ENCODE results near the gene LDLRAD3. TPM values are rescaled to one million over a fixed set of nuclear protein-coding genes. Genes with fewer than 3 reads are reported as not detected.
"Not testable (repeated sequence)": the region's sequence is repeated elsewhere in the genome, so short reads cannot be mapped to it uniquely, and the experiment has no call there.

The LDLRAD3 gene
- total and polyA plus RNA-seq, 2 experiments from 2014 or later: 6.2 to 9.5 TPM

DNA sequence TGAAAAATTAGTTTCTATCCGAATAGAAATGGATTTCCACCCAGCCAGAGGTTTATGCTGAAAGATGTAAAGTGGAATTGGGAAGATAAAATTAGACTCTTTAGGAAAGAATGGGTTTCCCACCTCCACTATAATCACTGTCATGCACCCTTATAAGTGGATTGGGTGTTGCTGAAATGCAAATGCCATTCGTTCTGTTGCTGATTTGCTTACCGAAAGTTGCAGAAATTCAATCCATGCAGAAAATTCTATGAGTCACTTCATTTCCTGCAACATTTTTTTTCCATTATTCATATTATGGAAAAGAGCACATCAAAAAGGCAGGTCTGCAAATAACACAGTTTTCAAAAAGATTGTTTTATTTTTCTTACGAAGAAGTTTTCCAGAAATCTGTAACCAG is 65.6 kb downstream of the LDLRAD3 start:
- H3K4me1 ChIP-seq (ENCODE audit: low read depth): no peaks in the 10 kb centered on the region
- DNase-seq (ENCODE audit: low read depth in 1 of 2, low spot score in 1 of 2): peak in 1 of 2 donors; percentile 74
- no peaks in the 10 kb centered on the region for H3K36me3 ChIP-seq
- no peaks in the 10 kb centered on the region for H3K27me3 ChIP-seq
- no peaks in the 10 kb centered on the region for H3K9me3 ChIP-seq (ENCODE audit: low read depth)
- TF ChIP-seq, protein P1, sequence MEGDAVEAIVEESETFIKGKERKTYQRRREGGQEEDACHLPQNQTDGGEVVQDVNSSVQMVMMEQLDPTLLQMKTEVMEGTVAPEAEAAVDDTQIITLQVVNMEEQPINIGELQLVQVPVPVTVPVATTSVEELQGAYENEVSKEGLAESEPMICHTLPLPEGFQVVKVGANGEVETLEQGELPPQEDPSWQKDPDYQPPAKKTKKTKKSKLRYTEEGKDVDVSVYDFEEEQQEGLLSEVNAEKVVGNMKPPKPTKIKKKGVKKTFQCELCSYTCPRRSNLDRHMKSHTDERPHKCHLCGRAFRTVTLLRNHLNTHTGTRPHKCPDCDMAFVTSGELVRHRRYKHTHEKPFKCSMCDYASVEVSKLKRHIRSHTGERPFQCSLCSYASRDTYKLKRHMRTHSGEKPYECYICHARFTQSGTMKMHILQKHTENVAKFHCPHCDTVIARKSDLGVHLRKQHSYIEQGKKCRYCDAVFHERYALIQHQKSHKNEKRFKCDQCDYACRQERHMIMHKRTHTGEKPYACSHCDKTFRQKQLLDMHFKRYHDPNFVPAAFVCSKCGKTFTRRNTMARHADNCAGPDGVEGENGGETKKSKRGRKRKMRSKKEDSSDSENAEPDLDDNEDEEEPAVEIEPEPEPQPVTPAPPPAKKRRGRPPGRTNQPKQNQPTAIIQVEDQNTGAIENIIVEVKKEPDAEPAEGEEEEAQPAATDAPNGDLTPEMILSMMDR (IDR thresholded peaks at IDR 0.05; ENCODE audit: low read depth, low read length): no peak
- no peak overlapping the region for H3K27ac ChIP-seq
- no peak overlapping the region for H3K4me3 ChIP-seq

DNA sequence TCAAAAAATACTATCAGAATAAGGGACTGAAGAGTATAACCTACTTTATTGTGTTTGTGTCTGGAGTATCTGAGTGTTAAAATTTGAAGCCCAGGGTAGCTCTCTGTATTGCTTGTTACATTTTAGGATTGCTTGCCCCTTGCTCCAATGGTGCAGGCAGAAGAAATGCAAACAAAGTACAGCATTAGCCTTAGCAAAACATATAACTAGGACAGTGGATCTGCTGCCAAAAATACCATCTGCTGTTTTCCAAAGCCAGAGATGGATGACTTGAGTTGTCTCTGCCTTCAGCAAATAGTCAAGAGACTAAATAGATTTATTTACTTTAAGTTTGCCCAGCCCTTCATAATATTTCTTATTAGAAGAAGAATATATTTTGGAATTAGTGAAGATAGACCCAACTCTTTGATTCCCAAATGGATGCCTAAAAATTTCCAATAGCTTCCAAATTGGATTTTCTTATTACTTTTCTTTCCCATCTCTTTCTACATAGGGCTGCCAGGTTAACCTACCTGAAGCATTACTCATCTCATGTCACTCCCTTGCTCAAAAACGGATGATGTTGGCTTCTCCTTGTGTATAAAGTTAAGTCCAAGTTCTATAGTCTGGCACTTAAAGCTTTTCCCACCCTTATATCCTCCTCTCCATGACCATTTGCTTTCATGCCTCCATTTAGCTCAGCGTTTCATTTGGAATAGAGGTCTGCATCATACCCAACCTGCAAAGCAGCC is 66.3 kb downstream of the LDLRAD3 start:
- no peak overlapping the region for H3K27ac ChIP-seq
- H3K9me3 ChIP-seq (ENCODE audit: low read depth): no peaks in the 10 kb centered on the region
- TF ChIP-seq, protein P1 (IDR thresholded peaks at IDR 0.05; ENCODE audit: low read depth, low read length): no peak
- H3K27me3 ChIP-seq: no peaks in the 10 kb centered on the region
- H3K4me1 ChIP-seq (ENCODE audit: low read depth): no peaks in the 10 kb centered on the region
- no peaks in the 10 kb centered on the region for H3K36me3 ChIP-seq
- no peak overlapping the region for H3K4me3 ChIP-seq
- DNase-seq (ENCODE audit: low read depth in 1 of 2, low spot score in 1 of 2): peak in 1 of 2 donors; percentile 58

DNA sequence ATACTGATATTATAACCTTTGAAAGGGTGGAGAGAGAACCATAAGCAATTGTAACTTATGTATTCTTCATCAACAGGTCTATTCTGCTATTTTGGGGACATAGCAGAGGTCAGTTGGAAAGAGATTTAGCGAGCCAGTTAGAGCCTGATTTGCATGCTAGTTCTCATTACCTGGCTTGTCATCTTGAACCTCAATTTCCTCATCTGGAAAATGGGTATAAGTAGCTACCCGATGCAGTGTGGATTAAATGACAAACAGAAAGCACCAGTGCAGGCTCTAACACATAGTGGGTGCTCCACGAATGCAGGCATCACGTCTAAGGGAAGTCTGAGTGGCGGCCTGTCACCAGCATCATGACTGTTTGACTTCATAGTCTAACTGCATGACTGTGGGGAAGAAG is 67.7 kb downstream of the LDLRAD3 start:
- H3K4me1 ChIP-seq (ENCODE audit: low read depth): no peaks in the 10 kb centered on the region
- H3K36me3 ChIP-seq: no peaks in the 10 kb centered on the region
- no peak overlapping the region for H3K4me3 ChIP-seq
- no peaks in the 10 kb centered on the region for H3K9me3 ChIP-seq (ENCODE audit: low read depth)
- H3K27ac ChIP-seq: no peak overlapping the region
- no peaks in the 10 kb centered on the region for H3K27me3 ChIP-seq
- no peak for DNase-seq (ENCODE audit: low read depth in 1 of 2, low spot score in 1 of 2)
- TF ChIP-seq, protein P1 (IDR thresholded peaks at IDR 0.05; ENCODE audit: low read depth, low read length): no peak

DNA sequence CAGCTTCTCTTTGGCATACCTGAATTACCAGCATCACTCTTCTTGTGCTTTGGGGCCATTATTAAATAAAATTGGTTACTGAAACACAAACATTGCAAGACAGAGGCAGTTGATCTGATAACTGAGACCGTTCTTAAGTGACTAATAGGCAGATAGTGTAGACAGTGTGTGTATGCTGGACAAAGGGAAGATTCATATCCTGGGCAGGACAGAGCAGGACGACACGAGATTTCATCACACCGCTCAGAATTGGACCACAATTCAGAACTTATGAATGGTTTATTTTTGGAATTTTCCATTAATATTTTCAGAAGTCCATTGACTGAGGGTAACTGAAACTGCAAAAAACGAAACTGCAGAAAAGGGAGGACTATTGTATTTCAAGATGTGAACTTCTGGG is 68.6 kb downstream of the LDLRAD3 start:
- Histone ChIP-seq H3K36me3 (no peaks in the 10 kb centered on the region), H3K4me3 (no peak overlapping the region), H3K27me3 (no peaks in the 10 kb centered on the region), H3K9me3 (ENCODE audit: low read depth) (no peaks in the 10 kb centered on the region), H3K27ac (no peak overlapping the region), H3K4me1 (ENCODE audit: low read depth) (no peaks in the 10 kb centered on the region)
- TF ChIP-seq, protein P1 (IDR thresholded peaks at IDR 0.05; ENCODE audit: low read depth, low read length): no peak
- DNase-seq (ENCODE audit: low read depth in 1 of 2, low spot score in 1 of 2): peak in 1 of 2 donors; percentile 65

DNA sequence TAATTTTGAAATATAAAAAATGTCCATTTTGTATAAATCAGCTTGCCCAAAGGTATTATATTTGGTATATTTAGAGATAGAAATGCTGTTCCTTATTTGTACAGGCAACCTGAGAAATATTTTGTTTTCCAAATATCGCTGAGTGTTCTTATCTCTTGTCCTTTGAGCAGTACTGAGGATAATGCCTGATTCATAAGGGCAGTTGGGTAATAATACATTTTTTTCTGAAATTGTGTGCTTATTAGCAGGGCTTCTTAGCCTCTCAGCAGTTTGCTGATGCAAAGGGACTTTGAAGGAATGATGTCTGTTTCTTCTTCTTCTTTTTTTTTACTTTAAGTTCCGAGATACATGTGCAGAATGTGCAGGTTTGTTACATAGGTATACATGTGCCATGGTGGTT is 69.1 kb downstream of the LDLRAD3 start:
- Histone ChIP-seq H3K36me3 (no peaks in the 10 kb centered on the region), H3K9me3 (ENCODE audit: low read depth) (no peaks in the 10 kb centered on the region), H3K27me3 (no peaks in the 10 kb centered on the region), H3K4me3 (no peak overlapping the region), H3K27ac (no peak overlapping the region), H3K4me1 (ENCODE audit: low read depth) (no peaks in the 10 kb centered on the region)
- DNase-seq (ENCODE audit: low read depth in 1 of 2, low spot score in 1 of 2): peak in 1 of 2 donors; percentile 83
- TF ChIP-seq, protein P1 (IDR thresholded peaks at IDR 0.05; ENCODE audit: low read depth, low read length): no peak

DNA sequence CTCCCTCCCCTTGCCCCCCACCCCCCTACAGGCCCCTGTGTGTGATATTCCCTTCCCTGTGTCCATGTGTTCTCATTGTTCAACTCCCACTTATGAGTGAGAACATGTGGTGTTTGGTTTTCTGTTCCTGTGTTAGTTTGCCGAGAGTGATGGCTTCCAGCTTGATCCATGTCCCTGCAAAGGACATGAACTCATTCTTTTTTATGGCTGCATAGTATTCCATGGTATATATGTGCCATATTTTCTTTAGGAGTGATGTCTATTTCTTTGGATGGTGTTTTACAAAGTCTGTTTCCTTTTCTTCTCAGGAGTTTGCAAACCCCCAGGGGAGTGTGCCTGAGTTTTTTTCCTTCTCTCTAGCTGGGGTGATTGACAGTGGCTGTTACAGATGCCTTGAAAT is 69.6 kb downstream of the LDLRAD3 start:
- not testable (repeated sequence) for DNase-seq (ENCODE audit: low read depth in 1 of 2, low spot score in 1 of 2); H3K27me3 ChIP-seq; H3K27ac ChIP-seq; H3K36me3 ChIP-seq; H3K9me3 ChIP-seq (ENCODE audit: low read depth); H3K4me3 ChIP-seq; H3K4me1 ChIP-seq (ENCODE audit: low read depth)
